ENCODE results near the gene TTC7B. TPM values are rescaled to one million over a fixed set of nuclear protein-coding genes. Genes with fewer than 3 reads are reported as not detected.

Gene TTC7B
- total RNA-seq, 1 donor: 24.9 TPM

GRCh38 chr14:90583916-90584605 is 232.2 kb downstream of the TTC7B start:
- TF ChIP-seq CTCF (IDR thresholded peaks at IDR 0.05; ENCODE audit: insufficient read depth, low read length): no peak
- no peak for DNase-seq (ENCODE audit: low read depth)
- no peak overlapping the region for H3K4me3 ChIP-seq (ENCODE audit: low read depth, low read length)

GRCh38 chr14:90583427-90583826 is 232.8 kb downstream of the TTC7B start:
- TF ChIP-seq CTCF (IDR thresholded peaks at IDR 0.05; ENCODE audit: insufficient read depth, low read length): no peak
- no peak for DNase-seq (ENCODE audit: low read depth)
- no peak overlapping the region for H3K4me3 ChIP-seq (ENCODE audit: low read depth, low read length)

- no peak for TF ChIP-seq CTCF (IDR thresholded peaks at IDR 0.05; ENCODE audit: insufficient read depth, low read length)
- H3K4me3 ChIP-seq (ENCODE audit: low read depth, low read length): no peak overlapping the region
- DNase-seq (ENCODE audit: low read depth): no peak
Observed at GRCh38 chr14:90582166-90582565, 234.1 kb downstream of the TTC7B start.

- no peak for TF ChIP-seq CTCF (IDR thresholded peaks at IDR 0.05; ENCODE audit: insufficient read depth, low read length)
- no peak overlapping the region for H3K4me3 ChIP-seq (ENCODE audit: low read depth, low read length)
- DNase-seq (ENCODE audit: low read depth): no peak
Observed at GRCh38 chr14:90581745-90582144, 234.5 kb downstream of the TTC7B start.

GRCh38 chr14:90580377-90581335 is 235.6 kb downstream of the TTC7B start:
- no peak for TF ChIP-seq CTCF (IDR thresholded peaks at IDR 0.05; ENCODE audit: insufficient read depth, low read length)
- no peak overlapping the region for H3K4me3 ChIP-seq (ENCODE audit: low read depth, low read length)
- DNase-seq (ENCODE audit: low read depth): no peak

GRCh38 chr14:90579816-90580215 is 236.4 kb downstream of the TTC7B start:
- no peak for DNase-seq (ENCODE audit: low read depth)
- TF ChIP-seq CTCF (IDR thresholded peaks at IDR 0.05; ENCODE audit: insufficient read depth, low read length): no peak
- H3K4me3 ChIP-seq (ENCODE audit: low read depth, low read length): no peak overlapping the region
